GM23248 (cell line): ENCODE data around the gene ADCY7.

Experiments used
- EZH2 ChIP-seq: fragments of 200-600 bp; sonication (generic); IDR thresholded peaks from 2 replicates; pipeline ENCODE4 v1.6.1; 2018; ENCODE audit warnings: antibody characterized with exemption, mild to moderate bottlenecking; ENCODE audit not compliant: insufficient read depth, poor library complexity, severe bottlenecking
- EZH2phosphoT487 ChIP-seq: fragments of 200-600 bp; sonication (generic); IDR thresholded peaks from 2 replicates; pipeline ENCODE4 v1.6.1; 2018; ENCODE audit warnings: antibody characterized with exemption, moderate library complexity, mild to moderate bottlenecking, low read depth; ENCODE audit not compliant: insufficient read depth

DNA sequence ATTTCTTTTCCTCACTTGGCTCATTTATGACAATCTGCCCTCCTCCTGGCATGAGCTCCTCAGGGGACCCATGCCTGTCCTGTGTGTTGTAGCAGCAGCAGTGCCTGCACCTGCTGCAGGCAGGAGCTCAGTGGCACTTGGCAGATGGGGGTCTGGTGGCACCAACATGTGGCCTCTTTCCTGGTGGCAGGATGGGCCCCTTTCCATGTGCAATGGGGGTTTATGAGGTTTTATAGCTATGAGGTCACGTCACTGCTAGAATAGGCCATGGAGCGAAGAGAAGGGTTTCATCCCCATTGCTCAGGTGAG lies 7.0 kb downstream of the ADCY7 start:
- no peak for TF ChIP-seq EZH2
- no peak for TF ChIP-seq EZH2phosphoT487
